Astrocyte (in vitro differentiated cells and primary cell): ENCODE data around the gene PLA1A. TPM values are rescaled to one million over a fixed set of nuclear protein-coding genes. Genes with fewer than 3 reads are reported as not detected.

Source experiments
- DNase-seq: peaks from one replicate; pipeline ENCODE4 v3.0.0-alpha.2; 2010; ENCODE audit warnings: low read depth
- FAIRE-seq: peaks from 2 replicates; lab custom pipeline; 2011; peaks lifted over from hg19 to GRCh38; lab: Jason Lieb, UNC
- H2AFZ ChIP-seq: 2 replicates; pipeline ENCODE4 v1.6.0; 2012; ENCODE audit warnings: low read depth, low read length, inconsistent platforms
- H3K27ac ChIP-seq: 2 replicates; pipeline ENCODE4 v1.5.1; 2011; ENCODE audit warnings: low read depth, low read length, inconsistent platforms
- H3K27me3 ChIP-seq: 2 replicates; pipeline ENCODE4 v1.6.0; 2011; ENCODE audit warnings: low read length, inconsistent platforms; ENCODE audit not compliant: insufficient read depth
- H3K36me3 ChIP-seq: 2 replicates; pipeline ENCODE4 v1.5.1; 2011; ENCODE audit warnings: low read length, inconsistent platforms; ENCODE audit not compliant: insufficient read depth
- H3K4me1 ChIP-seq: 2 replicates; pipeline ENCODE4 v1.5.1; 2011; ENCODE audit warnings: low read length, inconsistent platforms; ENCODE audit not compliant: insufficient read depth
- H3K4me2 ChIP-seq: 2 replicates; pipeline ENCODE4 v1.6.0; 2012; ENCODE audit warnings: low read length, inconsistent platforms
- H3K4me3 ChIP-seq: 2 replicates; pipeline ENCODE4 v1.5.1; 2011; ENCODE audit warnings: low read depth, mild to moderate bottlenecking, low read length, inconsistent platforms; ENCODE audit not compliant: insufficient read depth
- H3K79me2 ChIP-seq: 2 replicates; pipeline ENCODE4 v1.6.0; 2012; ENCODE audit warnings: mild to moderate bottlenecking, low read length, inconsistent platforms; ENCODE audit not compliant: insufficient read depth
- H3K9ac ChIP-seq: 2 replicates; pipeline ENCODE4 v1.6.0; 2012; ENCODE audit warnings: mild to moderate bottlenecking, low read length, inconsistent platforms
- H3K9me3 ChIP-seq: 2 replicates; pipeline ENCODE4 v1.5.1; 2012; ENCODE audit warnings: low read depth, mild to moderate bottlenecking, low read length, inconsistent platforms; ENCODE audit not compliant: insufficient read depth
- H4K20me1 ChIP-seq: 2 replicates; pipeline ENCODE4 v1.6.0; 2012; ENCODE audit warnings: low read length, inconsistent platforms; ENCODE audit not compliant: insufficient read depth
- H3K27ac Mint-ChIP-seq: one replicate; pipeline ENCODE4 v1.8.0; 2021; ENCODE audit warnings: mild to moderate bottlenecking, mixed read lengths; ENCODE audit not compliant: unreplicated experiment
- H3K27me3 Mint-ChIP-seq: one replicate; pipeline ENCODE4 v1.8.0; 2021; ENCODE audit warnings: low read depth, mixed read lengths; ENCODE audit not compliant: unreplicated experiment
- H3K36me3 Mint-ChIP-seq: one replicate; pipeline ENCODE4 v1.8.0; 2021; ENCODE audit warnings: low read depth, mixed read lengths; ENCODE audit not compliant: unreplicated experiment
- H3K4me1 Mint-ChIP-seq: one replicate; pipeline ENCODE4 v1.8.0; 2021; ENCODE audit warnings: low read depth, mixed read lengths; ENCODE audit not compliant: unreplicated experiment
- H3K4me3 Mint-ChIP-seq: one replicate; pipeline ENCODE4 v1.8.0; 2021; ENCODE audit warnings: mild to moderate bottlenecking, moderate library complexity, mixed read lengths; ENCODE audit not compliant: unreplicated experiment
- H3K9me3 Mint-ChIP-seq: one replicate; pipeline ENCODE4 v1.8.0; 2021; ENCODE audit warnings: mild to moderate bottlenecking, mixed read lengths; ENCODE audit not compliant: unreplicated experiment
- CTCF ChIP-seq: IDR thresholded peaks from 2 replicates; pipeline ENCODE4 v1.5.1; 2011; ENCODE audit warnings: low read depth, mild to moderate bottlenecking, inconsistent platforms, low read length, moderate library complexity; ENCODE audit not compliant: insufficient read depth
- EZH2 ChIP-seq: IDR thresholded peaks from 2 replicates; pipeline ENCODE4 v1.6.1; 2012; ENCODE audit warnings: mild to moderate bottlenecking, low read length, inconsistent platforms; ENCODE audit not compliant: insufficient read depth
- total RNA-seq: library from RNA; stranded (reverse); gene quantifications from 2 replicates; pipeline ENCODE4 v1.2.1, GENCODE V29; 2021

Gene PLA1A
- total RNA-seq, 1 donor from 2014 or later: 0.91 TPM

DNA sequence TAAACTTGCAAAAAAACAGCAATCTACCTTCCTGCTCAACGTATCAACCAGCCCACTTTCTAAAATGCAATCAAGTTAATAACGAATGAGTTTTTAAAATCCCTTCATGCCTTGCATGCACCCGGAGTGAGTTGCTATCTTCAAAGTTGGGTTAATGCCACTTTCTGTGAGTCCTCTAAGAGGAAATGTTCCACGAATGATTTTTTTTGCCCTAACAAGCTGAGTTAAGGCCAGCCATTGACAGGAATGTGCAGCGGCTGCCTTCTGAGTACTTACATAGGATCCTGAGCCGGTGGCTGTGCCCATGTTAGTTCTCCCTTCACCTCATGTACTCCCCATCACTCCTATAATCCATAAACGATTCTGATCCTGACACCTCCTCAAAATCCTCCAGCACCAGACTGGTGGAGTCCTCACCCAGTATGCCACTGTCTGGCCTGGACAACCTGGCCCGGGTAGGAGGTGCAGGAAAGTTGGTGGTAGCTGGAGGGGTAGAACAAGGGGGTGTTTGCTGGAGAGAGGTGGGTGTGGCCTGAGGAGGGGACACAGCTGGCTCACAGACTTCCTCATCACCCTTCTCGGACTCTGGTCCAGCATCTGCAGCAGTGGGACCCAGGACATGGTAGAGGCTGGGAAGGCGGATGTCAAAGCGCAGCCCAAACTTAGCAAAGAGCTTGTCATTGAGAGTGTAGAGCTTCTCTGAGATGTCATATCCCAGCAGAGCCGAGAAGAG is 50.3 kb downstream of the PLA1A start:
- H3K9ac ChIP-seq: no peak overlapping the region
- TF ChIP-seq EZH2 (no peak), CTCF (no peak)
- FAIRE-seq (no peak), DNase-seq (peak; percentile 81)
- no peak overlapping the region for H3K4me3 Mint-ChIP-seq
- H3K4me1 Mint-ChIP-seq: peaks cover 10% of the 10 kb centered on the region
- no peak overlapping the region for H3K4me3 ChIP-seq
- no peaks in the 10 kb centered on the region for H4K20me1 ChIP-seq
- H3K27ac Mint-ChIP-seq: no peak overlapping the region
- H3K36me3 ChIP-seq: no peaks in the 10 kb centered on the region
- H3K79me2 ChIP-seq: no peaks in the 10 kb centered on the region
- H3K27ac ChIP-seq: no peak overlapping the region
- H3K9me3 ChIP-seq: no peaks in the 10 kb centered on the region
- H3K27me3 ChIP-seq: no peaks in the 10 kb centered on the region
- H3K9me3 Mint-ChIP-seq: no peaks in the 10 kb centered on the region
- H3K4me2 ChIP-seq: no peak overlapping the region
- peaks cover 10% of the 10 kb centered on the region for H3K27me3 Mint-ChIP-seq
- H2AFZ ChIP-seq: no peak overlapping the region
- H3K36me3 Mint-ChIP-seq: peaks cover 3% of the 10 kb centered on the region
- peaks cover 6% of the 10 kb centered on the region for H3K4me1 ChIP-seq

GRCh38 chr3:119649761-119650160 is 52.1 kb downstream of the PLA1A start:
- no peaks in the 10 kb centered on the region for H3K9me3 ChIP-seq
- H2AFZ ChIP-seq: no peak overlapping the region
- TF ChIP-seq EZH2: no peak
- no peak for TF ChIP-seq CTCF
- H3K4me1 ChIP-seq: no peaks in the 10 kb centered on the region
- H3K36me3 ChIP-seq: no peaks in the 10 kb centered on the region
- H3K4me3 ChIP-seq: no peak overlapping the region
- H3K9me3 Mint-ChIP-seq: no peaks in the 10 kb centered on the region
- peaks cover 3% of the 10 kb centered on the region for H3K36me3 Mint-ChIP-seq
- no peak overlapping the region for H3K4me3 Mint-ChIP-seq
- no peak for FAIRE-seq
- no peak for DNase-seq
- H3K79me2 ChIP-seq: no peaks in the 10 kb centered on the region
- peaks cover 14% of the 10 kb centered on the region for H3K27me3 Mint-ChIP-seq
- H4K20me1 ChIP-seq: no peaks in the 10 kb centered on the region
- H3K9ac ChIP-seq: no peak overlapping the region
- no peaks in the 10 kb centered on the region for H3K4me1 Mint-ChIP-seq
- H3K27me3 ChIP-seq: no peaks in the 10 kb centered on the region
- no peak overlapping the region for H3K27ac Mint-ChIP-seq
- no peak overlapping the region for H3K27ac ChIP-seq
- H3K4me2 ChIP-seq: no peak overlapping the region
